Activated T-cell treated with anti-CD3 and anti-CD28 coated beads, Interleukin-2, amount 50 U/mL, for 4 hours (primary cell): ENCODE data around the gene LAMA2. TPM values are rescaled to one million over a fixed set of nuclear protein-coding genes. Genes with fewer than 3 reads are reported as not detected.

Experiments used
- ATAC-seq, 2 donors: fragments of 200-7000 bp; cut with Tn5 transposase; one replicate each; pipeline ENCODE4 v1.10.0; 2021
- DNase-seq: peaks from one replicate; pipeline ENCODE4 v3.0.0-alpha.2; 2020
- H3K27me3 Mint-ChIP-seq: one replicate; pipeline ENCODE4 v1.8.0; 2021; ENCODE audit warnings: low read depth, mixed read lengths
- H3K36me3 Mint-ChIP-seq: one replicate; pipeline ENCODE4 v1.8.0; 2022; ENCODE audit warnings: mixed read lengths; ENCODE audit not compliant: insufficient read depth
- H3K4me1 Mint-ChIP-seq: one replicate; pipeline ENCODE4 v1.8.0; 2021; ENCODE audit warnings: low read depth, mixed read lengths
- H3K4me3 Mint-ChIP-seq: one replicate; pipeline ENCODE4 v1.8.0; 2021; ENCODE audit warnings: mild to moderate bottlenecking, moderate library complexity, mixed read lengths
- H3K9me3 Mint-ChIP-seq: one replicate; pipeline ENCODE4 v1.8.0; 2021; ENCODE audit warnings: mixed read lengths
- total RNA-seq, 3 donors: library from RNA; stranded (reverse); gene quantifications; one replicate each; pipeline ENCODE4 v1.2.1, GENCODE V29; 2021

The LAMA2 gene
- total RNA-seq, 3 donors from 2014 or later, result 2.1 to 4.7 (median 3.8) TPM

- Mint-ChIP-seq H3K9me3 (no peaks in the 10 kb centered on the region), H3K4me1 (no peaks in the 10 kb centered on the region), H3K36me3 (no peaks in the 10 kb centered on the region), H3K27me3 (peaks cover 3% of the 10 kb centered on the region), H3K4me3 (no peak overlapping the region)
- DNase-seq (no peak), ATAC-seq (no peak)
These were observed 305.9 kb downstream of the LAMA2 start for GRCh38 chr6:129188795-129189194.

- Mint-ChIP-seq H3K9me3 (no peaks in the 10 kb centered on the region), H3K4me1 (no peaks in the 10 kb centered on the region), H3K36me3 (no peaks in the 10 kb centered on the region), H3K27me3 (peaks cover 3% of the 10 kb centered on the region), H3K4me3 (no peak overlapping the region)
- DNase-seq, result no peak
- ATAC-seq, result no peak
These were observed 306.3 kb downstream of the LAMA2 start for GRCh38 chr6:129189266-129189665.

DNA sequence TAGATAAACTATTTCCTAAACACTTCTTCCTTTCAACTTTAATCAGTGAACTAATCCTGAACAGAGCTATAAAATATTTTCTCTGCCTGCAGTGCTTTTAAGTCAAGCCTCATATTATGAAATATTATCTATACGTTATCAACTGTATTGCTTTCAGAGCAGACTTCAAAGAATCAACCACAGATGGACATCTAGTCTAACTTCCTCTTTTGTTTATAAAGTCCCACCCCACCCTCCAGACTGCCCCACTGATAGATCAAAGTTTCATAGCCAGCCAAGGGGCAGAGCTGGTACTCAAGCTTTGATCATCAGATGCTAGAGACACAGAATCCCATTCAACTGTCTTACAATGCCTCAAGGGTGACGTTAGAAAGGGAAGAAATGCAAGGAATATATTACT is 308.3 kb downstream of the LAMA2 start:
- Mint-ChIP-seq H3K36me3 (no peaks in the 10 kb centered on the region), H3K9me3 (no peaks in the 10 kb centered on the region), H3K4me3 (no peak overlapping the region), H3K27me3 (no peaks in the 10 kb centered on the region), H3K4me1 (no peaks in the 10 kb centered on the region)
- ATAC-seq (no peak), DNase-seq (no peak)

DNA sequence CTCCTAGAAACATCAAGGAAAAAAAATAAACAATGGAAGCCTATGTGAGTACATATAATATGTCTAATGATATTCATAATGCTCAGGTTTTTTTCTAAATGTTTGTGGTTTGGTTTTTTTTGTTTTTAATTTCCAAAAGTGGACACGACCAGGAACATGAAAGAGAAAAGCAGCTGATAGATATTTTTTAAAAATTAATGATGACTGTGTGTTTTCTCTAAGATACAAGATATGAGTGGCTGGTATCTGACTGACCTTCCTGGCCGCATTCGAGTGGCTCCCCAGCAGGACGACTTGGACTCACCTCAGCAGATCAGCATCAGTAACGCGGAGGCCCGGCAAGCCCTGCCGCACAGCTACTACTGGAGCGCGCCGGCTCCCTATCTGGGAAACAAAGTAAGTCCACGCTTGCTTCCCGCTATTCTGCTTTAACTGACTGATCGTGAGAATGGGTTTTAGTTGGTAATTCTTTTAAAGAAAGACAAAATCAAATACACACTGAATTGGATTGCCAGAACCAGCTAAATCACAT is 309.6 kb downstream of the LAMA2 start:
- Mint-ChIP-seq H3K4me1 (no peaks in the 10 kb centered on the region), H3K36me3 (no peaks in the 10 kb centered on the region), H3K9me3 (no peaks in the 10 kb centered on the region), H3K4me3 (no peak overlapping the region), H3K27me3 (no peaks in the 10 kb centered on the region)
- ATAC-seq, result no peak
- no peak for DNase-seq

GRCh38 chr6:129194306-129194941 is 311.5 kb downstream of the LAMA2 start:
- no peak for DNase-seq
- H3K27me3 Mint-ChIP-seq, result no peaks in the 10 kb centered on the region

DNA sequence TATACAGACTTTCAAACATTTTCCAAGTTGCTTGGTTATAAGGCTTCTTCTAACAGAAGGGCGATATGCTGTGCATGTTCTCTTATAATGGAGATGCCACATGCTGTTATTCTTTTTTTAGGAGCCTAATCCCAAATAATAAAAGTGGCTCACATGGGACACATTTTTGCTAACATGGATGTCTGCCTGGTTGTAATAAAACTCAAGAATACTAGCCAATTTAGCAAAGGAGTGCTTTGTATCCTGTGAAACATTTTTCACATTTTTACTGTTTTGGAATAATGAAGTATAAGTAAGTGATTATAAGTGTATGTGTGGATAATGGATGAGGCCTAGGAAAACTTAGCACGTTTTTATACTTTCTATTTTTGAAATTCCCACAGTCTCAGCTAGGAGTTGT is 312.2 kb downstream of the LAMA2 start:
- H3K9me3 Mint-ChIP-seq, result no peaks in the 10 kb centered on the region
- DNase-seq, result no peak
- H3K4me3 Mint-ChIP-seq, result no peak overlapping the region
- H3K36me3 Mint-ChIP-seq, result no peaks in the 10 kb centered on the region
- H3K4me1 Mint-ChIP-seq, result no peaks in the 10 kb centered on the region
- ATAC-seq, result no peak
- no peaks in the 10 kb centered on the region for H3K27me3 Mint-ChIP-seq

More at GRCh38 chr6:129194306-129194941, 311.5 kb downstream of the LAMA2 start:
- Mint-ChIP-seq H3K4me3 (no peak overlapping the region), H3K4me1 (no peaks in the 10 kb centered on the region), H3K9me3 (no peaks in the 10 kb centered on the region), H3K36me3 (no peaks in the 10 kb centered on the region)
- ATAC-seq, result no peak

GRCh38 chr6:129195643-129196042 is 312.7 kb downstream of the LAMA2 start:
- Mint-ChIP-seq H3K4me1 (no peaks in the 10 kb centered on the region), H3K36me3 (no peaks in the 10 kb centered on the region), H3K9me3 (no peaks in the 10 kb centered on the region), H3K27me3 (no peaks in the 10 kb centered on the region), H3K4me3 (no peak overlapping the region)
- DNase-seq (no peak), ATAC-seq (no peak)

- DNase-seq (no peak), ATAC-seq (no peak)
- no peak overlapping the region for H3K4me3 Mint-ChIP-seq
- H3K4me1 Mint-ChIP-seq, result no peaks in the 10 kb centered on the region
- H3K27me3 Mint-ChIP-seq, result no peaks in the 10 kb centered on the region
- H3K36me3 Mint-ChIP-seq, result no peaks in the 10 kb centered on the region
- no peaks in the 10 kb centered on the region for H3K9me3 Mint-ChIP-seq
These were observed 314.2 kb downstream of the LAMA2 start for GRCh38 chr6:129197154-129197553.

DNA sequence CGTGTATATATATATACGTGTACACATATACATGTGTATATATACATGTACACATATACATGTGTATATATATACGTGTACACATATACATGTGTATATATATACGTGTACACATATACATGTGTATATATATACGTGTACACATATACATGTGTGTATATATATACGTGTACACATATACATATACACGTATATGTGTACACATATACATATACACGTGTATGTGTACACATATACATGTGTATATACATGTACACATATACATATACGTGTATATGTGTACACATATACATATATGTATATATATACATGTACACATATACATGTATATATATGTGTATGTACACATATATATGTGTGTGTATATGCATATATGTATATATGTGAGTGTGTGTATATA is 317.2 kb downstream of the LAMA2 start:
- DNase-seq (no peak), ATAC-seq (no peak)
- no peaks in the 10 kb centered on the region for H3K4me1 Mint-ChIP-seq
- H3K4me3 Mint-ChIP-seq, result no peak overlapping the region
- H3K9me3 Mint-ChIP-seq, result no peaks in the 10 kb centered on the region
- no peaks in the 10 kb centered on the region for H3K36me3 Mint-ChIP-seq
- H3K27me3 Mint-ChIP-seq, result no peaks in the 10 kb centered on the region

DNA sequence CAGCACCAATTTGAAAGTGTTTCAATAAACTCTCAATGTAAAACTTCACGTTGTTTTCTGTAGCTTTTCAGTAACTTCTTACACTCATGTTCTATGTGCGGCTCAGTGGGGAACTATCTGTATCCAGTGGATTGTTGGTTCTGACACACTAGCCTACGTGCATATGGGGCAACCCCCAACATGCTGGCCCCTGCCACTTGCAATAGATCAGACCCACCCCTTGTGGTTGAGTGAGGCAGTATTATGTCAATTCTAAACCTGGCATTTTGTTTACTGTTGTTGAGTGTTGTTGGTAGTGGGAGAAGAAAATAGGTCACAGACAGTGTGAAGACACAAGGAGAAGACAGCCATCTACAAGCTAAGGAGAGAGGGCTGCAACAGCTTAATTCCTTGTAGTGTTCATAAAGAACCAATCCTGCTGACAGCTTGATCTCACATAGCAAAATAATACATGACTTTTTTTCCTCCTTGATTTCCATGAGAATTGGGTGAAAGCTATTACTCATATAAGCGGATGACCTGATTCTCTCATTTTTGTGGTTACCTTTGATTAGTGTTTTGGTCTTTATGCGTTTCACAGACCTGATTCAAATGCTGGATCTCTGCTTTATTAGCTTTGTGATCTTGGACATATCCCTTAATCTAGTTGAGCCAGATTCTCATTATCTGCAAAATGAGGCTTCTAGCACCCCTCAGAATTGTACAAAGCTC is 320.4 kb downstream of the LAMA2 start:
- H3K36me3 Mint-ChIP-seq, result no peaks in the 10 kb centered on the region
- H3K27me3 Mint-ChIP-seq, result no peaks in the 10 kb centered on the region
- H3K4me1 Mint-ChIP-seq, result no peaks in the 10 kb centered on the region

DNA sequence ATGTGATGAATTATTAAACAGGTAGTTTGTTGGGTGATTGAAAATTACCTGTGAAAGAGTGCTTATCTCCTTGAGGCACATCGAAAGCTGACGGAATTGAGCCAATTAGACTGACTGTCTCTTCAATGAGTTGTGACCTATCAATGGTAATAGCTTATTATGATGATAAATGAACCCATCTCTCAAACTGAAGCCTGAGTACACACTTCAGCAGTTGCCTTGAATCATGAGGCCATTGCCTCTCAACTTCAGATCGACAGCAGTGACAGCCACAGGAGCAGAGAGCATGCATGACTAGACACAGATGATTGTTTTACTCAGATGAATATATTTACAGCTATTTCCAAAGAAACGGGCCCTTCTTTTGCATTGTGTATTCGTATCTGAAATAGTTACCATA is 323.9 kb downstream of the LAMA2 start:
- DNase-seq, result no peak
- no peak for ATAC-seq
- Mint-ChIP-seq H3K27me3 (no peaks in the 10 kb centered on the region), H3K4me1 (no peaks in the 10 kb centered on the region), H3K9me3 (no peaks in the 10 kb centered on the region), H3K4me3 (no peak overlapping the region), H3K36me3 (no peaks in the 10 kb centered on the region)

More for the DNA sequence above, 320.4 kb downstream of the LAMA2 start:
- Mint-ChIP-seq H3K4me3 (no peak overlapping the region), H3K9me3 (no peaks in the 10 kb centered on the region)
- no peak for ATAC-seq
- no peak for DNase-seq

DNA sequence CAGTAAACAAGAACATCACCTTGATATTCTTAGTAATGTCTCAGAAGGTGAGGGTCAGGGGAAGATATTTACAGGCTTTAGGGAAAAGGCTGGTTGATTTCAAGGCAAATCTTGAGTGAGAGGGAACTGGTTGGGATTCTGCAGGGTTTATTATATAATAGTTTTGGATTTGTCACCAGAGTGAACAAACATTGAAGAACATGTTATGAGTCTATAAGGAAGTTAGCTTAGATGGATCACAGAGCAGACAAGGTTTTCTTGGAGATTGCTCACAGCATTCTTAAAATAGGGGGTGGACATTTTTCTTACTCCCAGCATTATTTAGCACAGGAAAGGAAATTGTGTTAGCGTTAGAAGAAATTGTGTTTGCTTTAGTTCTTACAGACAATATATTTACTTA is 324.9 kb downstream of the LAMA2 start:
- no peak for DNase-seq
- Mint-ChIP-seq H3K36me3 (no peaks in the 10 kb centered on the region), H3K4me1 (no peaks in the 10 kb centered on the region), H3K27me3 (no peaks in the 10 kb centered on the region), H3K9me3 (no peaks in the 10 kb centered on the region), H3K4me3 (no peak overlapping the region)
- no peak for ATAC-seq

DNA sequence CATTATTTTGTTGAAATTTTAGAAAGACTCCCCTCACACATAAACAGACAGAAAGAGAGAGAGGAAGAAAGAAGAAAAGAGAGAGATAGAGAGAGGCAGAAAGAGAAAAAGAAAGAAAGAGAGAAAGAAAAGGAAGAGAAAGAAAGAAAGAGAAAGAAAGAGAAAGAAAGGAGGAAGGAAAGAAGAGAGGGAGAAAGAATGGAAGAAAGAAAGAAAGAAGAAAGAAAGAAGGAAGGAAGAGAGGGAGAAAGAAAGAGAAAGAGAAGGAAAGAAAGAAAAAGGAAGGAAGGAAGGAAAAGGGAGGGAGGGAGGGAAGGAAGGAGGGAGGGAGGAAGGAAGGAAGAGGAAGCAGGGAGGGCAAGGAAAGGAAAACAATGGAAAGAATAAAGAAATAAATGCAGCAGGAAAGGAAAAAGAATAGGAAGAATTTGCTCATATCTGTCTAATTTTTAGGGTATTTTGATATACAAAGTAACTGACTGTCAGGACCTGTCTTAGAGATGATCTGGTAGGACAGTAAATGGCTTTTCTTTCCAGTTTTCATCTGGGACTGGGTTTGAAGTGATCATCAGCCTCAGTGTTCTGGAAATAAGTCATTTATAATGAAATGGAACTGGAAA is 325.6 kb downstream of the LAMA2 start:
- no peak for ATAC-seq
- no peak for DNase-seq
- H3K27me3 Mint-ChIP-seq, result no peaks in the 10 kb centered on the region
- no peaks in the 10 kb centered on the region for H3K36me3 Mint-ChIP-seq
- no peak overlapping the region for H3K4me3 Mint-ChIP-seq
- no peaks in the 10 kb centered on the region for H3K4me1 Mint-ChIP-seq
- H3K9me3 Mint-ChIP-seq, result no peaks in the 10 kb centered on the region

GRCh38 chr6:129209355-129209754 is 326.4 kb downstream of the LAMA2 start:
- H3K36me3 Mint-ChIP-seq, result no peaks in the 10 kb centered on the region
- peaks cover 2% of the 10 kb centered on the region for H3K27me3 Mint-ChIP-seq
- no peaks in the 10 kb centered on the region for H3K4me1 Mint-ChIP-seq
- DNase-seq (no peak), ATAC-seq (no peak)
- no peaks in the 10 kb centered on the region for H3K9me3 Mint-ChIP-seq
- no peak overlapping the region for H3K4me3 Mint-ChIP-seq

DNA sequence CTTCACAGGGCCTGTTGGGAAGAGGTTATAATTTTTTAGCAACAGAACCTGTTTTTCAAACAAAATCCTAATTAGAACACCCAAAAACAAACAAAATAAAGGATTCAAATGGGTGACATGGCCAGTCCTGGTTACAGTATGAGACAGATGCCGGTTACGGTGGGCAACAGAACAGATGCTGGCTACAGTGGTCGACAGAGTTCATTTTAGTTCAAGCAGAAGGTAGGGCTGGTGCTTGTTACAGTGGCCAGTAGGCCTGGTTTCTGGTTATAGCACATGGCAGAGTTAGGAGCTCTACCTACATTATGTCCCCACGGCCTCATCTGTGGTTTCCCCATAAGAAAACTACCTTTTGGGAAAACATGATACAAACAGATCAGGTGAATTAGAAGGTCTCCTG is 327.7 kb downstream of the LAMA2 start:
- Mint-ChIP-seq H3K9me3 (no peaks in the 10 kb centered on the region), H3K4me1 (no peaks in the 10 kb centered on the region), H3K27me3 (peaks cover 2% of the 10 kb centered on the region), H3K36me3 (no peaks in the 10 kb centered on the region), H3K4me3 (no peak overlapping the region)
- no peak for ATAC-seq
- no peak for DNase-seq
